Measurements from ENCODE around the gene DYNLT2.

GRCh38 chr6:169784821-169785340 is 33.5 kb upstream of the DYNLT2 start:
- TF ChIP-seq, protein P1, sequence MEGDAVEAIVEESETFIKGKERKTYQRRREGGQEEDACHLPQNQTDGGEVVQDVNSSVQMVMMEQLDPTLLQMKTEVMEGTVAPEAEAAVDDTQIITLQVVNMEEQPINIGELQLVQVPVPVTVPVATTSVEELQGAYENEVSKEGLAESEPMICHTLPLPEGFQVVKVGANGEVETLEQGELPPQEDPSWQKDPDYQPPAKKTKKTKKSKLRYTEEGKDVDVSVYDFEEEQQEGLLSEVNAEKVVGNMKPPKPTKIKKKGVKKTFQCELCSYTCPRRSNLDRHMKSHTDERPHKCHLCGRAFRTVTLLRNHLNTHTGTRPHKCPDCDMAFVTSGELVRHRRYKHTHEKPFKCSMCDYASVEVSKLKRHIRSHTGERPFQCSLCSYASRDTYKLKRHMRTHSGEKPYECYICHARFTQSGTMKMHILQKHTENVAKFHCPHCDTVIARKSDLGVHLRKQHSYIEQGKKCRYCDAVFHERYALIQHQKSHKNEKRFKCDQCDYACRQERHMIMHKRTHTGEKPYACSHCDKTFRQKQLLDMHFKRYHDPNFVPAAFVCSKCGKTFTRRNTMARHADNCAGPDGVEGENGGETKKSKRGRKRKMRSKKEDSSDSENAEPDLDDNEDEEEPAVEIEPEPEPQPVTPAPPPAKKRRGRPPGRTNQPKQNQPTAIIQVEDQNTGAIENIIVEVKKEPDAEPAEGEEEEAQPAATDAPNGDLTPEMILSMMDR (IDR thresholded peaks at IDR 0.05; ENCODE audit: poor library complexity): no peak
- TF ChIP-seq EZH2 (IDR thresholded peaks at IDR 0.05; ENCODE audit: borderline replicate concordance): no peak
- no peak for TF ChIP-seq EZH2phosphoT487 (IDR thresholded peaks at IDR 0.05; ENCODE audit: low read depth, severe bottlenecking, unreplicated experiment)

All from hepatocyte (in vitro differentiated cells).